GM18870 (cell line): ENCODE results near the gene UGT1A6.
"Not testable (repeated sequence)": the region's sequence is repeated elsewhere in the genome, so short reads cannot be mapped to it uniquely, and the experiment has no call there.

Experiments used
- ATAC-seq: cut with Tn5 transposase; IDR thresholded peaks from one replicate; pipeline ENCODE4 v1.9.1; 2021; ENCODE audit warnings: moderate library complexity; ENCODE audit not compliant: unreplicated experiment

The UGT1A6 gene

DNA sequence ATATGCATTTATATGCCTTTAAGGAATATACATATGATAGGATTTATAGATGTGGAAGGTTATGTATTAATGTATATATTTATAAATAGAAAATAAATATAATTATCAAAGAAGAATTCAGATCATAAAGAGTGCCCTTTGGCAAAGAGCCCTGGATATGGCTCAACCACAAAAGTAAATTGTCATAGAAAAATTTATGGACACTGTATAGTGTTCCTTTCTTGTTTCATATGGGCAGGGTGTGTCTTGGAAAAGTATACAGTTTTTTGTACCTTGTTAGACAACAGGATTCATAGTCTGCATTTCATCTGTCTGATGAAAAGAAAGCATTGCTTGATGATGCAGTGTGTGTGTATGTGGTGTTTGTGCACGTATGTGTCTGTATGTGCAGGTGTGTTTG is 8.1 kb upstream of the UGT1A6 start:
- no peak for ATAC-seq

DNA sequence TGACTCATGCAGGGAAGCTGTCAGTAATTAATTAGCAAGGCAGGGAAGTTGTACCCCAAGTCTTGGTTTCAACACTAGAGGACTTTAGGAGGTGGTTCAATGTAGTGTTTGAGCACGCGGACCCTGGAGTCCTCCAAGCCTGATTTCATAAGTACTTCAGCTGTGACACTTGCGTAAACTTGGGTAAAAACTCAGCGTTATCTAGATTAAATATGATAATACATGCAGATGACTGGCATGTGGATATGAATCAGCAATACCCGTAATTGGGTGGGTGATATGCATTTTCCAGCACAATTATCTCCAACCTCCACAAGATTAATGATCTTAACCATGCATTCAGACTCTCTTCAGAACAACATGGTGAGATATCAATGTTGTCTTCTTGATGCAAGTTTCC is 5.8 kb upstream of the UGT1A6 start:
- no peak for ATAC-seq

DNA sequence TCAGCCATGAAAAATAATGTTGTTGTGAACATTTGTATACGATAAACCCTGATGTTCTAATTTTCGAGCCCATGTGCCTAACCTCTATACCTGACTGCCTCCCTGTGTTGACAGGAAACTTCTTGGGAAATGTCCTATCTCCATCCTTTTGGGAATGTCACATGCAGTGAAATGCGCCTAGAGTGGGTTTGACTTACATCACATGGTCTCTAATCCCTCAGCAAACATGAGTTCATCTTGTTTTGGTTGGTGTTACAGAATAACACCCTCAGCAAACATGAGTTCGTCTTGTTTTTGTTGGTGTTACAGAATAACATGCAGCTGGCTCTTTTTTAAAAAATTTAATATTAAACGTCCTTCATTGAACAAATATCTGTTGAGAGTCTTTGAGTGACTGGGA is 4.3 kb upstream of the UGT1A6 start:
- ATAC-seq = no peak

DNA sequence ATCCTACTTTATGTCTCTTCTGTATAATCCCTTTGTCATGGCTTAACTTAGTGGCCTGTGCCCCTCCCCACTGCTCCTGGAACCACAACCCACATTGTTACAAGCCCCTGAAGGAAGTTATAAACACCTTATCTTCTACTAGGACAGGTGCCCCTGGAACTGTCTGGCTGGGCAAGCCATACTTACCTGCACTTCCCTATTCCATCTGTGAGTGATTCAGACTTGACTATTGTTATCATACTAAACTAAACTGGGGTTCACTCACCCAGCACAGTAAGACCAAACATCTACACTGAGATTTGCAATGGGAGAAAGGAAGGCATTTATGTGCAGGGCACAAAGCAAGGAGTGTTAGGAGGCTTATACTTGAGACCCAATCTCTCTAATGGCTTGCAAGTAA is 3.7 kb upstream of the UGT1A6 start:
- no peak for ATAC-seq

DNA sequence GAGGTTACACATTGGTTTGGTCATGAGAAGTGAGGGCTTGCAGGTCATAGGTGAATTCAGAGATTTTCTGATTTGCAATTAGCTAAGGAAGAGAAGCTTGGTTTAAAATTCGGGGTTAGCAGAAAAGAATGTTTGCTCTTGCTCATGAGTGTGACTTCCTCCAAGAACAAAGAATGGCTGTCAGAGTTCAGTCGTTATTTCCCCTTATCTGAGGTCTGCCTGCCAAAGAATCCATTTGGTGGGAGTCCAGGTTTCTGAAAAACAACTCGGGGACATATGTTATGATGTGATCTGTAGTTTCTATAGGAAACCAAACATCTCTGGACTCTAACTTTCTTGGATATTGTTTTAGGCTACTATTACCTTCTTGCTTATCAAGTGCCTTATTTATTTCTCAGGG is 3.2 kb upstream of the UGT1A6 start:
- ATAC-seq = no peak

DNA sequence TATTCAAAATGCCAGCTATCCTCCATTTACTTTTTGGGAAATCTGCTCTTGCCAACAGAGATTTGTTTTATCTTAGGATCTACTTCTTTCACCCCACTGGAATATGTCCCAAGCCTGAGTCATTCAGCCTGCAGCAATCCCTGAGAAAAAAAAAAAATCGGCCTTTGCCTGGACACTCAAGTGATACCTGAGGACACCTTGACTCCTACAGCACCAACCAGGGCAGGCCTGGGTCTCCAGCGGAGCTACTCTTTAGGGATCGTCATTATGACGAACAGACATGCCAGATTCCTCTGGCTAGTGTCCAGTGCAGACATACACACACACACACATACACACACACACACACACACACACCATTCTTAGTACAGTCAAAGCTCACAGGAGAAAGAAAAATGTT is 2.2 kb upstream of the UGT1A6 start:
- no peak for ATAC-seq

DNA sequence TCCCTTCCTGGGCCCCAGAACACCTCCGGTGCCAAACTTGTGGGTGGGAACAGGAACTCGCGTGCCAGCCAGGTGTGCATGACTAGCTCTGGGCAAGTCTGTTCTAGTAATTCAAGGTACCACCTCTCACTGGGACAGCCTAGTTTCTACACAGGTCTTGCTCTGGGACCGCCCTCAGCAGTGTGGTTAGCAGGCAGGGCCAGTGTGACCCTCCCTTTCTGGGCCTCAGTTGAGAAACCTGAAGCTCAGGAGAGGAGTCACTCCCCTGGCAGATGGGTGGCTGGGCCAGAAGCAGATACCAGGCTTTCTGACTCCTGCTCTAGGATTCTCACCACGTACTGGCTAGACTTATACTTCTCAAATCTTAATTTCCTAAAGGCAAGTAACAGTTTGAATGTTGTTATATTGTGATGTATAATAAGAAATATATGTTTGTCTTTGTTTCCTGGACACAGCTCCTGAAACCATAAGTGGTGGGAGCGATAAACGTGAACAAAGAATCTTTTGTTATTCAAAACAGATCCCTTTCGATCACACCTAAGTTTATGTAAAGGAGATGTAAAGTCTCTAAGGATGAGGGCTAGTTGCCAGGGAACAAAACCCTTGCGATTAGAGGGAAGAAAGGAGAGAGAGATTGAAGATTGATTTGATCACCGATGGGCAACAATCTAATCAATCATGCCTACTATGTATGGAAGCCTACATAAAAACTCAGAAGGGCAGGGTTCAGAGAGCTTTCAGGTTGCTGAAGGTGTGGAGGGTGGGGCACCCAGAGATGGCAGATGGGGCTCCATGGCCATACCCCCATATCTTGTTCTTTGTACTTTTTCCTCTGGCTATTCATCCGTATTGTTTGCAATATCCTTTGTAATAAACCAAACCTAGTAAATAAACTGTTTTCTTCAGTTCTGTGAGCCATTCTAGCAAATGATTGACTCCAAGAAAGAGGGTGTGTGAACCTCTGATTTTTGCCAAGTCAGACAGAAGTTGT is 952 bp upstream of the UGT1A6 start:
- no peak for ATAC-seq

DNA sequence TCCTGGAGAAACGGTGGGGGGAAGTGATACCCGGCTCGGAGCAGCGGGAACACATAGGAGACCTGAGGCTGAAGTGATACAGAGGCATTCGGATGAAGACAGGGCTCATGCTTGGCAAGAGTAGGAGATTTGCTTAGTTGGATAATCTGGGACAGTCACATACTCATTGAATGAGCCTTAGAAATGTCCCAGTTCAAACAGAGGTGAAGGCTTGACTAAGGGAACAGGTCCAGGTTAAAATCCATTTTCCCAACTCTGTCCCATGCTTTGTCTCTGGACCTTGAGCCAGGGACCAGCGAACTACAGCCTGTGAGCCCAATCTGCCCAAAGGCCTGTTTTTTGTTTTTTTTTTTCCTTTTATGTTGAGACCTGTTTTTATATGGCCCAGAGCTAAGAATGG is 1.3 kb downstream of the UGT1A6 start:
- no peak for ATAC-seq

DNA sequence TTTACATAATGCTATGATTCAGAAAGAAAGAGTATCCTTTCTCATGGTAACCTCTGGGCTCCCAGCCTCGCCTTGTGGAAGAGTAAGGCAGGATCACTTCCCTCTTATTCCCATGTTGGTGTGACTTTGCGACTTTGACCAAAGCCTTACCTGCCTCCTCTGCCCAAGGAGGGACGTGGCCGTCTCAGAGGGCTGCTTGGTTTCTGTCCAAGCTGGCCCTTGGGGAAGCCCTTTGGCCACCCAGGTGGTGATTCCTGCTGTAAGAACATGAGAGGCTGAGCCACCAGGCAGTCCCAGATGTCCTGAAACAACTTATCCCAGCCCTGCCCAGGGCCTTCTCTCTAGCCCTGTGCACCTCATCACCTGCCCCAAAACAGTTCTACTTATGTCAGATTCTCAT is 6.0 kb downstream of the UGT1A6 start:
- no peak for ATAC-seq

DNA sequence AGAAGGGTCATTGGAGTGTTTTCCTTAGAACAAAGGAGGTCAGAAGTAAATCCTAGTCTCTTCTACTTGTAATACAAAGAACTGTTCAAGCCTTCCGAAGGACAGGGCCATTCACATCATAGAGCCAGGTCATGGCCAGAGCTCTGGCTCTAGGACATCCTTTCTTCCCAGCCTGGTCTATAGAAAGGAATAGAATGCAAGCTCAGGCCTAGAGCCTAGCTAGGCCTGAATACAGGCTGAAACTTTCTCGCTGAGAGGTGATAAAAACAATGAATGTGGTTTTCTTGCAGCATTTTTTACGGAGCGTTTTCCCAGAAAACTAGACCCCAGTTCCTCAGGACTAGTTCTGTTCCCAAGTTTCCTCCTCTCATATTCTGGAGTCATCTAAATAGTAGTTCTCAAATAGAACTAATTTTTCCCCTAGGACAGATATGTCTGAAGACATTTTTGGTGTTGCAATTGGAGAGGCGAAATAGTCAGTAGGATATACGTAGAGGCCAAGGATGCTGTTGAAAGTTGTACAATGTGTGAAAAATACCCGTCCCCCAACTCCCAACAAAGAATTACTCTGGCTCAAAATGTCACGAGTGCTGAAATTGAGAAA is 6.8 kb downstream of the UGT1A6 start:
- ATAC-seq = no peak

DNA sequence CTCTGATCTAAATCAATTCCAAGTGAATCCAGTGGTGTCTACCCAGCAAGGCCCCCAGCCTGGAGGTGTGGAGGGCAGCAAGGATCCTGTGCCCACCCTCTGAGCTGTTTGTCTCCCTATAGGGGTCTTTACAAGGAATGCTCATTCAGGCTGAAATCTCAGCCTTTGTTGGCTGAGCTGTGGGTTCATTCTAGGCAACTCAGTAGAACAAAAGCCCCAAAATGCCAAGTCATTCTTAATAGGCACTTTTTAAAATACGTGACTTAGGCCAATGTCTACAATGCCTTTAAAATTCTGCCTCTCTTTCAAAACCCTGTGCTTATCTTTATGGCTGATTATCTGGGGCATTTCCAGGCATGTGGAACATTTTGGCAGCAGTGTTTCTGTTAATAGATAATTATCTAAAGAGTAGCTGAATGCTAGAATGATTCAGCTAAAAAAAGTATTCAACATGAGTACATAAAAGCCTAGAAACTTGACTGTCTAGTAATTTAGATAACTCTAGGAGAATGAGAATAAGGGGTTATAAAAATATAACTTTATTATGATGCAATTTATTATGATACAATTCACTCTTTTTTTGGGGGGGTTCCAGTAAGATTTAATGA is 7.4 kb downstream of the UGT1A6 start:
- ATAC-seq = no peak

DNA sequence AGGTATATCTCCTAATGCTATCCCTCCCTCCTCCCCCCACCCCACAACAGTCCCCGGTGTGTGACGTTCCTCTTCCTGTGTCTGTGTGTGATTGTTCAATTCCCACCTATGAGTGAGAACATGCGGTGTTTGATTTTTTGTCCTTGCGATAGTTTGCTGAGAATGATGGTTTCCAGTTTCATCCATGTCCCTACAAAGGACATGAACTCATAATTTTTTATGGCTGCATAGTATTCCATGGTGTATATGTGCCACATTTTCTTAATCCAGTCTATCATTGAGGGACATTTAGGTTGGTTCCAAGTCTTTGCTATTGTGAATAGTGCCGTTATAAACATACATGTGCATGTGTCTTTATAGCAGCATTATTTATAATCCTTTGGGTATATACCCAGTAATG is 8.2 kb downstream of the UGT1A6 start:
- ATAC-seq = not testable (repeated sequence)

DNA sequence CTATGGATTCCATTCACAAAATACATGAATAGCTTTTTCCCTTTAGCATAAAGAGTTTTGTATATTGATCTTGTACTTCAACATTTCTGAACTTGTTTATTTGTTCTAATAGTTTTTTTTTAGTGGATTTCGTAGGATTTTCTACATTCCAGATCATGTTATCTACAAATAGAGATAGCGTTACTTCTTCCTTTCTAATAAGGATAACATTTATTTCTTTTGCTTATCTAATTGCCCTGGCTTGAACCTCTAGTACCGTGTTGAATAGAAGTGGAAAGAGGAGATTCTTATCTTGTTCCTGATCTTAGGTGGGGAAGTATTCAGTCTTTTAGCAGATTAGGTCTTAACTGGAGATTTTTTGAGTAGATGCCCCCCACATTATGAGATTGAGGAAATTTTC is 9.5 kb downstream of the UGT1A6 start:
- no peak for ATAC-seq

DNA sequence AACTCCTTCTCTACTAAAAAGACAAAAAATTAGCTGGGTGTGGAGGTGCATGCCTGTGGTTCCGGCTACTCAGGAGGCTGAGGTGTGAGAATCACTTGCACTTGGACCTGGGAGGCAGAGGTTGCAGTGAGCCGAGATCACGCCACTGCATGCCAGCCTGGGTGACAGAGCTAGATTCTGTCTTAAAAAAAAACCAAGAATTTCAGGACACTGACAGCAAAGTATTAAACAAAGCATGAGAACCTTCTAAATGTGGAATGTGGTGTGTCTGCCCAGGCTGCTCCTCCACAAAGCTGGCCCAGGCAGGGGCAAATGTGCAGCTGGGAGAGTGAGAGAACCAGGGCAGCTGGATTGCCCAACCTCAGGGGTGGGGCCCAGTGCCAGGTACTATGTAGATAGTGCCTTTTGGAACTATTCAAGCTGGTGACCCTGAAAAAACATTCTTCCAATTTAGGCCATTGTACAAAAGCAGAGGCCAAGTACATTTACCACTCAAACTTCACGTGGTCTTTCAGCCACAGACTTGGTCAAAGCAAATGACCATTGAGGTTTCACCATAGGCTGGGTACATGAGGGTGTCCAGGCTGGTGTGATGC is 13.3 kb downstream of the UGT1A6 start:
- ATAC-seq = no peak

DNA sequence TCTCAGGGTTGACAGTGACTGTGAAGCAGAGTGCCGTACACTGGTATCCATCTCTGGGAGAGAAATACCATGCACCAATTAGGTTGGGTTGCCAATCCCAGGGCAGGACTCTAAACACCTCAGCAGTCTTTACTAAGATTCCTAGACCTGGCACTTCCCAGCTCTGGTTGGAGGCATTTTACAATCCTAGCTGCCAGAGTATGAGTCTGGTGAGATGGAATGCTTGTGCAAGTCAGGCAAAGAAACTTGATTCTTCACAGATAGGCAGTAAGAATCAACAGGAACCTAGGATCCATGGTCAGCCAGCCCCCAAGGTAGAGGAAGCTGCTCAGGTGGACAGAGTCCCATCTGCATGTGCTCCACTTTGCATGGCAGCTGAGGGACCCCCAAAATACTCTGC is 14.0 kb downstream of the UGT1A6 start:
- no peak for ATAC-seq

DNA sequence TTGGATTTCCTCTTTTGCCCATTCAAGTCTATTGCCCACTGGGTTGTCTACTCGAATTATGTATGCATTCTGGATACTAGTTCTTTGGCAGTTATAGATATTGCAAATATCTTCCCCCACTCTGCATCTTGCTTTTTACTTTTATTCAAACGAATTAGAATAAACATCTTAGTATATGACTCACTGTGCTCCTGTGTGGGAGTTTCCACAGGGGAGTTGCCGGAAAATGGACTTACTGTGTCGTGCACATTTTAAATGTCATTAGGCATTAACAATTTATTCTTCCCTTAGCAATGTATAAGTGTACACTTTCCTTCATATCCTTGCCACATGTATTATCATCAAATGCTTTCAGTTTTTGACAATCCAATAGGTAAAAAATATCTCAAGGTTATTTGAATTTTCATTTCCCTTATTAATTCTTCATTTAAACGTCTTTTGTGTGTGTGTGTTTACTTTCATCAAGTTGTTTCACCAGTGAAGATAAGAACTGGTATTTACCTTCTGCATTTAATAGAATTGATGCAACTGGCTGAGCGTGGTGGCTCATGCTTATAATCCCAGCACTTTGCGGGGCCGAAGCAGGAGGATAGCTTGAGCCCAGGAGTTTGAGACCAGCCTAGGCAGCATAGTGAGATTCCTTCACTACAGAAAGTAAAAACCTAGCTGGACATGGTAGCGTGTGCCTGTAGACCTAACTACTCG is 15.4 kb downstream of the UGT1A6 start:
- ATAC-seq = no peak

DNA sequence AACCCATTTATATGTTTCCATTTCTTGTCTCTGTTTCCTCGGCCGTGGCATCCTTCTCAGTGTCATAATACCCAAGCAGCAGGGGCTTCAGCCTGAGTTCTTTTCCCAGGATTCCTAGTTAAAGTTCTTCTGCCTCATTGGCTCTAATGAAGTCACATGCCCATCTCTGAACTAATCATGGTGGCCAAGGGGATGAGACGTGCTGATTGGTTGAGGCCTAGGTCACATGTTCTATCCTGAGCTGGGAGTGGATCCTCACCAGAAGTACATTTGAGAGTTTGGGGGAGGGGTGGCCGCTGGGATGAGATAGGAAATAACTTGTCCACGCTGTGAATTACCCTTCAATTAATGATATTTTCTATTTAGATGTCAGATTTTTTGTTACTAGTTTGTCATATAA is 16.3 kb downstream of the UGT1A6 start:
- no peak for ATAC-seq

DNA sequence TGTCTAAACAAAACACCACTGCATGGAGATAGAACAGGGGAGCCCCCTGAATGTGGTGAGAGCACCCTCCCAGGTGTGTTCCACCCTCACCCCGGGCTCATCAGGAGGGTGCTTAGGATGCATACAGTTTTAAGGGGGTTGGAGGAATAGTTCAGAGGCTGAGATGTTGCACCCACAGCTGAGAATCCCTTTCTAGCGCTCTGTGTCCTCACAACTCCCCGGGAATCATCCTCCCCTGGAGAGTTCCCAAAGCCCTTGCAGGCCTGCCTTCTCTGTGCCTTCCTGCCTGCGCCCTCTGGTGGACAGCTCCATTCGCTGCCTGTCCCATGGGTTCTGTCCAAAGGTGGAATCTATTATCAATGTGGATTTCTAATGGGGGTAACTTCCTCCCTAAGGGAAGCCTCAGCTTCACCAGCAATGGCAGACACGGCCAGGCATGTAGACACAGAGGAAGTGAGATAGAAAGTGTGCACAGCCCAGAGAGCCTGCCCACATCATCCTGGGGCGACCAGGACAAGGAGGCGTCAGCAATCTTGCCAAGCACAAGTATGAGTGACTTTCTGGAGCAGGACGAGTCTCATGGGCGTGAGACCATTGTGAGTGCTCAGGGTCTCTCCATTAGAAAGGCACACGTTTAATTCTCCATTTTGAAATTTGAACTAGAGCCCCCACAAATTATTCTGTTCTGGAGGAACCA is 18.8 kb downstream of the UGT1A6 start:
- no peak for ATAC-seq

DNA sequence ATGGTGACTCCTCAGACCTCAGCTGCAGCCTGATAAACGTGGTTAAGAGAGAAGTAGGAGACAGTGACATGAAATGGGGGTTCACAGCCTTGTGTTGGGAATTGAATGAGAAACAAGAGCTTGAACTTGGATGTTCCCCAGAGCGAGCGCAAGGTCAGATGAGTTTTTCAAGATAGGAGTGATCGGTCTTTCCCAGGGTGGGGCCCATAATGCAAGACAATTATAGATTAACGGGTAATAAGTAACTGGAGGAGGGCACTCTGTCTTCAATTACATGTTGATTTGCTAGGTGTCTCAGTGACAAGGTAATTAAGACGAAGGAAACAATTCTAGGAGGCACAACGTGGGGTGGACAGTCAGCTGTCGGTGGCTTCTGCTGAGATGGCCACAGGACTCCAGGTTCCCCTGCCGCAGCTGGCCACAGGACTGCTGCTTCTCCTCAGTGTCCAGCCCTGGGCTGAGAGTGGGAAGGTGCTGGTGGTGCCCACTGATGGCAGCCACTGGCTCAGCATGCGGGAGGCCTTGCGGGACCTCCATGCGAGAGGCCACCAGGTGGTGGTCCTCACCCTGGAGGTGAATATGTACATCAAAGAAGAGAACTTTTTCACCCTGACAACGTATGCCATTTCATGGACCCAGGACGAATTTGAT is 20.0 kb downstream of the UGT1A6 start, which contains the start of gene UGT1A5:
Gene UGT1A5 (plus strand): TSS at position 297 of the 651 bp plus-strand sequence. CDS start 85 bp downstream, at position 382.
- no peak for ATAC-seq

DNA sequence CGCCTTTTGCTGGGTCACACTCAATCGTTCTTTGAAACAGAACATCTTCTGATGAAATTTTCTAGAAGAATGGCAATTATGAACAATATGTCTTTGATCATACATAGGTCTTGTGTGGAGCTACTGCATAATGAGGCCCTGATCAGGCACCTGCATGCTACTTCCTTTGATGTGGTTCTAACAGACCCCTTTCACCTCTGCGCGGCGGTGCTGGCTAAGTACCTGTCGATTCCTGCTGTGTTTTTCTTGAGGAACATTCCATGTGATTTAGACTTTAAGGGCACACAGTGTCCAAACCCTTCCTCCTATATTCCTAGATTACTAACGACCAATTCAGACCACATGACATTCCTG is 20.5 kb downstream of the UGT1A6 start:
- no peak for ATAC-seq
